Neural cell (in vitro differentiated cells): ENCODE data around the gene NUP133. TPM values are rescaled to one million over a fixed set of nuclear protein-coding genes. Genes with fewer than 3 reads are reported as not detected.

Source experiments
- H2AFZ ChIP-seq: fragments of 200-600, 300-800 bp; sonication (generic), shearing (Covaris generic); 2 replicates; pipeline ENCODE4 v1.6.0; 2014; ENCODE audit warnings: low read depth, mild to moderate bottlenecking, antibody characterized with exemption, low read length, moderate library complexity
- H3F3A ChIP-seq: fragments of 200-600 bp; shearing (Covaris generic); 2 replicates; pipeline ENCODE4 v1.6.1; 2016; ENCODE audit warnings: mild to moderate bottlenecking, moderate library complexity, mixed read lengths, antibody characterized with exemption, low read length; ENCODE audit not compliant: insufficient read depth, poor library complexity, severe bottlenecking
- H3K27ac ChIP-seq: fragments of 200-600, 300-800 bp; sonication (generic), shearing (Covaris generic); 2 replicates; pipeline ENCODE4 v1.5.1; 2014; ENCODE audit warnings: mild to moderate bottlenecking, low read length, moderate library complexity
- H3K27me3 ChIP-seq: fragments of 300-800, 200-600 bp; sonication (generic), shearing (Covaris generic); 2 replicates; pipeline ENCODE4 v1.6.0; 2014; ENCODE audit warnings: mild to moderate bottlenecking, low read depth, low read length, moderate library complexity; ENCODE audit not compliant: insufficient read depth
- H3K36me3 ChIP-seq: fragments of 300-800, 200-600 bp; sonication (generic), shearing (Covaris generic); 2 replicates; pipeline ENCODE4 v1.5.1; 2014; ENCODE audit warnings: mild to moderate bottlenecking, antibody characterized with exemption, low read length, moderate library complexity; ENCODE audit not compliant: insufficient read depth
- H3K4me2 ChIP-seq: fragments of 300-800, 200-600 bp; sonication (generic), shearing (Covaris generic); 2 replicates; pipeline ENCODE4 v1.6.0; 2014; ENCODE audit warnings: mild to moderate bottlenecking, low read length
- H3K4me3 ChIP-seq: fragments of 300-800, 200-600 bp; sonication (generic), shearing (Covaris generic); 2 replicates; pipeline ENCODE4 v1.5.1; 2014; ENCODE audit warnings: mild to moderate bottlenecking, low read length, moderate library complexity
- H3K79me2 ChIP-seq: fragments of 200-600 bp; shearing (Covaris generic); replicated peaks from 2 replicates; pipeline ENCODE4 v1.6.0; 2014; ENCODE audit warnings: mild to moderate bottlenecking, low read length, moderate library complexity; ENCODE audit not compliant: insufficient read depth
- H3K9ac ChIP-seq: fragments of 300-800, 200-600 bp; sonication (generic), shearing (Covaris generic); 2 replicates; pipeline ENCODE4 v1.6.1; 2016; ENCODE audit warnings: mild to moderate bottlenecking, low read length, mixed read lengths
- H3K9me2 ChIP-seq: fragments of 200-600 bp; shearing (Covaris generic); 2 replicates; pipeline ENCODE4 v1.6.1; 2016; ENCODE audit warnings: mild to moderate bottlenecking, low read length, mixed read lengths; ENCODE audit not compliant: insufficient read depth
- H3K9me3 ChIP-seq: fragments of 200-600, 300-800 bp; sonication (generic), shearing (Covaris generic); 2 replicates; pipeline ENCODE4 v1.6.1; 2016; ENCODE audit warnings: mild to moderate bottlenecking, mixed run types, low read length, moderate library complexity, mixed read lengths
- H4K20me1 ChIP-seq: fragments of 200-600 bp; shearing (Covaris generic); 2 replicates; pipeline ENCODE4 v1.6.1; 2016; ENCODE audit warnings: mild to moderate bottlenecking, mixed run types; ENCODE audit not compliant: insufficient read depth
- EP300 ChIP-seq: fragments of 450-650 bp; conservative IDR thresholded peaks from 2 replicates; pipeline ENCODE4 v1.6.1; 2014; ENCODE audit warnings: antibody characterized with exemption, mild to moderate bottlenecking, moderate library complexity; ENCODE audit not compliant: poor library complexity, severe bottlenecking
- EZH2 ChIP-seq: fragments of 200-600, 300-800 bp; shearing (Covaris generic), sonication (generic); IDR thresholded peaks from 2 replicates; pipeline ENCODE4 v1.6.1; 2014; ENCODE audit warnings: antibody characterized with exemption, low read length, borderline replicate concordance, mild to moderate bottlenecking; ENCODE audit not compliant: insufficient read depth, poor library complexity, severe bottlenecking
- MXI1 ChIP-seq: fragments of 450-650 bp; conservative IDR thresholded peaks from 2 replicates; pipeline ENCODE4 v1.6.1; 2014; ENCODE audit warnings: antibody characterized with exemption, mild to moderate bottlenecking; ENCODE audit not compliant: poor library complexity, severe bottlenecking
- POLR2AphosphoS5 ChIP-seq: IDR thresholded peaks from 2 replicates; pipeline ENCODE4 v1.6.1; 2012
- RAD21 ChIP-seq: fragments of 450-650 bp; conservative IDR thresholded peaks from 2 replicates; pipeline ENCODE4 v1.6.1; 2014; ENCODE audit warnings: antibody characterized with exemption, mild to moderate bottlenecking, moderate library complexity
- SMC3 ChIP-seq: fragments of 450-650 bp; conservative IDR thresholded peaks from 2 replicates; pipeline ENCODE4 v1.6.1; 2014; ENCODE audit warnings: antibody characterized with exemption, mild to moderate bottlenecking, moderate library complexity; ENCODE audit not compliant: poor library complexity
- TAF1 ChIP-seq: IDR thresholded peaks from 2 replicates; pipeline ENCODE4 v1.6.1; 2012; ENCODE audit warnings: low read depth
- polyA plus RNA-seq: library from polyadenylated mRNA; depleted of rRNA; stranded (reverse); fragments of >200 nt; gene quantifications from 2 replicates; pipeline ENCODE4 v1.2.3, GENCODE V29; 2014
- TF ChIP-seq, protein P1 (sequence below): fragments of 450-650 bp; IDR thresholded peaks from 2 replicates; pipeline ENCODE4 v1.5.1; 2014; ENCODE audit warnings: antibody characterized with exemption, mild to moderate bottlenecking, moderate library complexity; ENCODE audit not compliant: poor library complexity, severe bottlenecking
- TF ChIP-seq, protein P2 (sequence below): IDR thresholded peaks from 2 replicates; pipeline ENCODE4 v1.6.1; 2012; ENCODE audit warnings: borderline replicate concordance

Gene NUP133
- polyA plus RNA-seq, 1 donor from 2014 or later = 73.4 TPM

DNA sequence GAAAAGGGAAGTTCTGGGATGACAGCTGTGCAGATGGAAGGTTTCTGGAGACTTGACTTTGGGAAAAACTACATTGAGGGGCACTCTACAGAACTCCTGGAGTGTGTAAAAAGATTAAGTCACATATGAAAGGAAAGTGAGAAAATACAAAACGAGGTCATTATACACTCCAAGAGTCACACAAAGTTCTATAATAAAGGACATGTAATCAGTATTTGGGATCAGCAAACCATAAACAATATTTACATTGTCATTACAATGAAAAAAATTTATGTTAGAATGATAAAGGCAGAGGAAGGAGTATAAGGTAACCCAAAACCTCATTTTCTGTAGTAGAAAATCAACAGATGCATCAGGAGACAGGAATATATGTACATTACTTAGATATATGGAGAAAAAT lies 22.8 kb downstream of the NUP133 start:
- no peaks in the 10 kb centered on the region for H3K9me3 ChIP-seq
- H3K4me2 ChIP-seq = no peak overlapping the region
- no peaks in the 10 kb centered on the region for H3K9me2 ChIP-seq
- TF ChIP-seq TAF1 (no peak), RAD21 (no peak), SMC3 (no peak), EZH2 (no peak), POLR2AphosphoS5 (no peak), MXI1 (no peak), EP300 (no peak)
- TF ChIP-seq, protein P1, sequence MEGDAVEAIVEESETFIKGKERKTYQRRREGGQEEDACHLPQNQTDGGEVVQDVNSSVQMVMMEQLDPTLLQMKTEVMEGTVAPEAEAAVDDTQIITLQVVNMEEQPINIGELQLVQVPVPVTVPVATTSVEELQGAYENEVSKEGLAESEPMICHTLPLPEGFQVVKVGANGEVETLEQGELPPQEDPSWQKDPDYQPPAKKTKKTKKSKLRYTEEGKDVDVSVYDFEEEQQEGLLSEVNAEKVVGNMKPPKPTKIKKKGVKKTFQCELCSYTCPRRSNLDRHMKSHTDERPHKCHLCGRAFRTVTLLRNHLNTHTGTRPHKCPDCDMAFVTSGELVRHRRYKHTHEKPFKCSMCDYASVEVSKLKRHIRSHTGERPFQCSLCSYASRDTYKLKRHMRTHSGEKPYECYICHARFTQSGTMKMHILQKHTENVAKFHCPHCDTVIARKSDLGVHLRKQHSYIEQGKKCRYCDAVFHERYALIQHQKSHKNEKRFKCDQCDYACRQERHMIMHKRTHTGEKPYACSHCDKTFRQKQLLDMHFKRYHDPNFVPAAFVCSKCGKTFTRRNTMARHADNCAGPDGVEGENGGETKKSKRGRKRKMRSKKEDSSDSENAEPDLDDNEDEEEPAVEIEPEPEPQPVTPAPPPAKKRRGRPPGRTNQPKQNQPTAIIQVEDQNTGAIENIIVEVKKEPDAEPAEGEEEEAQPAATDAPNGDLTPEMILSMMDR = no peak
- TF ChIP-seq, protein P2, sequence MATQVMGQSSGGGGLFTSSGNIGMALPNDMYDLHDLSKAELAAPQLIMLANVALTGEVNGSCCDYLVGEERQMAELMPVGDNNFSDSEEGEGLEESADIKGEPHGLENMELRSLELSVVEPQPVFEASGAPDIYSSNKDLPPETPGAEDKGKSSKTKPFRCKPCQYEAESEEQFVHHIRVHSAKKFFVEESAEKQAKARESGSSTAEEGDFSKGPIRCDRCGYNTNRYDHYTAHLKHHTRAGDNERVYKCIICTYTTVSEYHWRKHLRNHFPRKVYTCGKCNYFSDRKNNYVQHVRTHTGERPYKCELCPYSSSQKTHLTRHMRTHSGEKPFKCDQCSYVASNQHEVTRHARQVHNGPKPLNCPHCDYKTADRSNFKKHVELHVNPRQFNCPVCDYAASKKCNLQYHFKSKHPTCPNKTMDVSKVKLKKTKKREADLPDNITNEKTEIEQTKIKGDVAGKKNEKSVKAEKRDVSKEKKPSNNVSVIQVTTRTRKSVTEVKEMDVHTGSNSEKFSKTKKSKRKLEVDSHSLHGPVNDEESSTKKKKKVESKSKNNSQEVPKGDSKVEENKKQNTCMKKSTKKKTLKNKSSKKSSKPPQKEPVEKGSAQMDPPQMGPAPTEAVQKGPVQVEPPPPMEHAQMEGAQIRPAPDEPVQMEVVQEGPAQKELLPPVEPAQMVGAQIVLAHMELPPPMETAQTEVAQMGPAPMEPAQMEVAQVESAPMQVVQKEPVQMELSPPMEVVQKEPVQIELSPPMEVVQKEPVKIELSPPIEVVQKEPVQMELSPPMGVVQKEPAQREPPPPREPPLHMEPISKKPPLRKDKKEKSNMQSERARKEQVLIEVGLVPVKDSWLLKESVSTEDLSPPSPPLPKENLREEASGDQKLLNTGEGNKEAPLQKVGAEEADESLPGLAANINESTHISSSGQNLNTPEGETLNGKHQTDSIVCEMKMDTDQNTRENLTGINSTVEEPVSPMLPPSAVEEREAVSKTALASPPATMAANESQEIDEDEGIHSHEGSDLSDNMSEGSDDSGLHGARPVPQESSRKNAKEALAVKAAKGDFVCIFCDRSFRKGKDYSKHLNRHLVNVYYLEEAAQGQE = no peak
- H3K27ac ChIP-seq = no peak overlapping the region
- H3K36me3 ChIP-seq = no peaks in the 10 kb centered on the region
- no peaks in the 10 kb centered on the region for H3K27me3 ChIP-seq
- no peak overlapping the region for H2AFZ ChIP-seq
- H3K79me2 ChIP-seq = no peaks in the 10 kb centered on the region
- no peaks in the 10 kb centered on the region for H3F3A ChIP-seq
- H3K4me3 ChIP-seq = no peak overlapping the region
- no peaks in the 10 kb centered on the region for H4K20me1 ChIP-seq
- no peak overlapping the region for H3K9ac ChIP-seq

DNA sequence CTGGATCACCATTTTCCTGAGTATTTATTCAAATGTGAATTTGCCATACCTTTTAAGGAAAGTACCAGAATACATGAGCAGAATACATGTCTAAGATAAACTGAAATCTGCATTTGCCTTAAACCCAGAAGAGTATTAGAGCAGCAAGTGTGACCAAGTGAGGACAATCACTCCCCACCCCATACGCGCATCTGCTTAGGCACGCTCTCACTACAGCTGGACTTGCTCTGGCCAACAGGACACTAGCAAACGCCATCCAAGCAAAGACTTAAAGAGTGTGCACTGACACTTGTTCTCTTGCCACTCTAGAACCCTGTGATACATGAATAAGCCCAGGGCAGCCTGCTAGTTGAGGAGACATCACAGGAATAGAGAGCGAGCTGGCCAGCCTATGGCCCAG lies 25.6 kb downstream of the NUP133 start:
- Histone ChIP-seq H3K4me3 (no peak overlapping the region), H3K9ac (no peak overlapping the region), H4K20me1 (no peaks in the 10 kb centered on the region), H3K9me2 (no peaks in the 10 kb centered on the region), H3K27ac (no peak overlapping the region), H3K27me3 (no peaks in the 10 kb centered on the region), H3K36me3 (no peaks in the 10 kb centered on the region), H3F3A (no peaks in the 10 kb centered on the region), H3K79me2 (no peaks in the 10 kb centered on the region), H2AFZ (no peak overlapping the region), H3K9me3 (no peaks in the 10 kb centered on the region), H3K4me2 (no peak overlapping the region)
- no peak for TF ChIP-seq RAD21
- TF ChIP-seq, protein P1 = no peak
- TF ChIP-seq POLR2AphosphoS5 = no peak
- TF ChIP-seq, protein P2 = no peak
- TF ChIP-seq EP300 = no peak
- no peak for TF ChIP-seq SMC3
- TF ChIP-seq EZH2 = no peak
- no peak for TF ChIP-seq TAF1
